BE2C (cell line): Measurements from ENCODE around the gene PPP2R5C.

Source experiments
- DNase-seq: peaks from one replicate; pipeline ENCODE4 v3.0.0-alpha.2; 2020
- H3K27me3 ChIP-seq: fragments of 250-450 bp; sonication (Bioruptor Pico); 2 replicates; pipeline ENCODE4 v1.5.1; 2020; ENCODE audit warnings: mild to moderate bottlenecking
- H3K36me3 ChIP-seq: fragments of 250-450 bp; sonication (Bioruptor Pico); 2 replicates; pipeline ENCODE4 v1.5.1; 2020; ENCODE audit warnings: mild to moderate bottlenecking
- H3K4me1 ChIP-seq: fragments of 250-450 bp; sonication (Bioruptor Pico); 2 replicates; pipeline ENCODE4 v1.5.1; 2020
- H3K4me3 ChIP-seq: 2 replicates; pipeline ENCODE4 v1.5.1; 2011; ENCODE audit warnings: low read depth, low read length
- H3K9me3 ChIP-seq: fragments of 250-450 bp; sonication (Bioruptor Pico); 2 replicates; pipeline ENCODE4 v1.5.1; 2020
- TF ChIP-seq, protein P1 (sequence below): IDR thresholded peaks from 2 replicates; pipeline ENCODE4 v1.5.1; 2012; ENCODE audit warnings: mild to moderate bottlenecking, low read depth, low read length

Gene PPP2R5C

DNA sequence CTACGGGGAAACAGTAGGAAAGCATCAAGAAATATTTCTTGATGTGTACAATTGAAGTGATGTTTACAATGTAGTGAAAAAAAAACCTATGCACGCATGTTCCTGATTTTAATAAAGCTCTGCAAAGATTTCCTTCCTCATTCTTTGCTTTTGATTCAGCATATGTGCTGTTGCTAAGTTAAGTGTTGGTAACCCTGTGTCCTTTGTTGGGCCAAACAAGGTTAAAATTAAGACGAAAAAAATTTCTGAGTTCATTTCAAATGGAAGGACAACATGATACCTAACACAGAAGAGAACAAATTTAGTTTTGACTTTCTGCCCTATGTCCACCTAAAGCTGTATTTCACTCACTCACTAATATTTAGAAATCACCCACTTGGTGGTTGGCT is 62.8 kb downstream of the PPP2R5C start:
- TF ChIP-seq, protein P1, sequence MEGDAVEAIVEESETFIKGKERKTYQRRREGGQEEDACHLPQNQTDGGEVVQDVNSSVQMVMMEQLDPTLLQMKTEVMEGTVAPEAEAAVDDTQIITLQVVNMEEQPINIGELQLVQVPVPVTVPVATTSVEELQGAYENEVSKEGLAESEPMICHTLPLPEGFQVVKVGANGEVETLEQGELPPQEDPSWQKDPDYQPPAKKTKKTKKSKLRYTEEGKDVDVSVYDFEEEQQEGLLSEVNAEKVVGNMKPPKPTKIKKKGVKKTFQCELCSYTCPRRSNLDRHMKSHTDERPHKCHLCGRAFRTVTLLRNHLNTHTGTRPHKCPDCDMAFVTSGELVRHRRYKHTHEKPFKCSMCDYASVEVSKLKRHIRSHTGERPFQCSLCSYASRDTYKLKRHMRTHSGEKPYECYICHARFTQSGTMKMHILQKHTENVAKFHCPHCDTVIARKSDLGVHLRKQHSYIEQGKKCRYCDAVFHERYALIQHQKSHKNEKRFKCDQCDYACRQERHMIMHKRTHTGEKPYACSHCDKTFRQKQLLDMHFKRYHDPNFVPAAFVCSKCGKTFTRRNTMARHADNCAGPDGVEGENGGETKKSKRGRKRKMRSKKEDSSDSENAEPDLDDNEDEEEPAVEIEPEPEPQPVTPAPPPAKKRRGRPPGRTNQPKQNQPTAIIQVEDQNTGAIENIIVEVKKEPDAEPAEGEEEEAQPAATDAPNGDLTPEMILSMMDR: no peak

DNA sequence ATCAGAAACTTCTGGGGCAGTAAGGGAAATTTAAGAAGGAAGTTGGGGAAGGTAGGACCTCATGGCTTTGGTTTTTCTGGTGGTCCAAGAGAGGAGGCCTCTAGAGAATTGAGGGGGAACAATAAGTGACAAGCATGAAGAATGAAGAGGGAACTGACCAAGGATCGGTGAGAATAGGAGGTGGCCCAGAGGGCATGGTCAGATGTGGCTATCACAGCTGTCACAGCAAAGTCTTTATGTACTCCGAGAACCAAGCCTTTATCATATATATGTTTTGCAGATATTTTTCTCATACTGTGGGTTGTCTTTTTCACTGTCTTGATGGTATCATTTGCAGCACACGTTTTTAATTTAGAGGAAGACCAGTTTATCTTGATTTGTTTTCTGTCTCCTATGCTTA is 64.3 kb downstream of the PPP2R5C start:
- no peaks in the 10 kb centered on the region for H3K27me3 ChIP-seq
- no peaks in the 10 kb centered on the region for H3K9me3 ChIP-seq
- no peak for DNase-seq
- H3K4me3 ChIP-seq: no peak overlapping the region
- peaks cover 34% of the 10 kb centered on the region for H3K4me1 ChIP-seq
- peaks cover 37% of the 10 kb centered on the region for H3K36me3 ChIP-seq
- TF ChIP-seq, protein P1: no peak

More for the DNA sequence above, 62.8 kb downstream of the PPP2R5C start:
- H3K27me3 ChIP-seq: no peaks in the 10 kb centered on the region
- H3K36me3 ChIP-seq: peaks cover 33% of the 10 kb centered on the region
- H3K4me3 ChIP-seq: no peak overlapping the region; the same call in 1 of the 2 replicates
- H3K4me1 ChIP-seq: peaks cover 29% of the 10 kb centered on the region
- DNase-seq: no peak
- no peaks in the 10 kb centered on the region for H3K9me3 ChIP-seq

DNA sequence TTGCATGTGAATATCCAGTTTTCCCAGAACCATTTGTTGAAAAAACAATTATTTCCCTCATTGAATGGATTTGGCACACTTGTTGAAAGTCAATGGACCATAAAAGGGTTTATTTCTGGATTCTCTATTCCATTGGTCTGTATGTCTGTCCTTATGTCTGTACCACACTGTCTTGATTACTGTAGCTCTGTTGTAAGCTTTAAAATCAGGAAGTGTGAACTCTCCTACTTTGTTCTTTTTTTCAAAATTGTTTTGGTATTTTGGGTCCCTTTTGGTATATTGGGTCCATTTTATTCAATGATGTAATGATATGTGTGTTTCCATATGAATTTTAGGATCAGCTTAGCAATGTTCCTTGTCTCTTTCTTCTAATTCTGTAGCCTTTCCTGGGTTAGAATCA is 64.8 kb downstream of the PPP2R5C start:
- TF ChIP-seq, protein P1: no peak
- H3K9me3 ChIP-seq: no peaks in the 10 kb centered on the region
- no peak for DNase-seq
- H3K27me3 ChIP-seq: no peaks in the 10 kb centered on the region
- no peak overlapping the region for H3K4me3 ChIP-seq
- peaks cover 36% of the 10 kb centered on the region for H3K4me1 ChIP-seq
- H3K36me3 ChIP-seq: peaks cover 42% of the 10 kb centered on the region

DNA sequence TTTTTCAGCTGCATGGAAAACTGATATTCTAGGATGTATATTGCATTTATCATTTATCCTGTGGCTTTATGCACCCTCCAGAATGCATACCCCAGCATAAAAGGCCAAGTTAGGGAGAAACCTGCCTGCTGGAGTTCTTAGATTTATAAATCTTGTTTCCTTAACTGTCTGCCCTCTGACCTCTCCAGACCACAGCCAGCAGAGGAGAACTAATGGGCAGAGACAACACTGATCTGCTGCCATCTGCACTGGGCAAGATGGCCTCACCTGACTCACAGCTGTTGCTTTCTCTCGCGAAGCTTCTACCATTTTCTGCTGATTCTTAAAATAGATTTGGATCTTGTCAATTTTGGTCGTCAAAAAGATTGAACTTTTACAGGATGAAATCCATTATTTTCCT is 65.8 kb downstream of the PPP2R5C start:
- DNase-seq: no peak
- no peaks in the 10 kb centered on the region for H3K9me3 ChIP-seq
- H3K36me3 ChIP-seq: peaks cover 50% of the 10 kb centered on the region
- H3K27me3 ChIP-seq: no peaks in the 10 kb centered on the region
- no peak overlapping the region for H3K4me3 ChIP-seq
- peaks cover 40% of the 10 kb centered on the region for H3K4me1 ChIP-seq
- TF ChIP-seq, protein P1: no peak

DNA sequence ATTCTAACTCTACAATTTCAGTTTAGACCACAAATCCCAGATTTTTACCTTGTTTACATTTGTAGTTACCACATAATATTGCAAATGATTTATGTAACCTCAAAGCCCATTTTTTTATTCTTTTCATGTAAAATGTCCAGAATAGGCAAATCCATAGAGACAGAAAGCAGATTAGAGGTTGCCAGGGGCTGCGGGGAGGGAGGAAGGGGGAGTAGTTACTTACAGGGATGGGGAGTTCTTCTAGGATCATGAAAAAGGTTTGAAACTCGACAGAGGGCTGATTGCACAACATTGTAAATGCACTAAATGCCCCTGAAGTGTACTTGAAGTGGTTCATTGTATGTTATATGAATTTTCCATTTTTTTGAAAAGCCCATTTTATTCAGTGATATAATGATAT is 66.5 kb downstream of the PPP2R5C start:
- DNase-seq: no peak
- peaks cover 58% of the 10 kb centered on the region for H3K36me3 ChIP-seq
- H3K9me3 ChIP-seq: no peaks in the 10 kb centered on the region
- H3K4me1 ChIP-seq: peaks cover 39% of the 10 kb centered on the region
- no peaks in the 10 kb centered on the region for H3K27me3 ChIP-seq
- H3K4me3 ChIP-seq: no peak overlapping the region
- TF ChIP-seq, protein P1: no peak

DNA sequence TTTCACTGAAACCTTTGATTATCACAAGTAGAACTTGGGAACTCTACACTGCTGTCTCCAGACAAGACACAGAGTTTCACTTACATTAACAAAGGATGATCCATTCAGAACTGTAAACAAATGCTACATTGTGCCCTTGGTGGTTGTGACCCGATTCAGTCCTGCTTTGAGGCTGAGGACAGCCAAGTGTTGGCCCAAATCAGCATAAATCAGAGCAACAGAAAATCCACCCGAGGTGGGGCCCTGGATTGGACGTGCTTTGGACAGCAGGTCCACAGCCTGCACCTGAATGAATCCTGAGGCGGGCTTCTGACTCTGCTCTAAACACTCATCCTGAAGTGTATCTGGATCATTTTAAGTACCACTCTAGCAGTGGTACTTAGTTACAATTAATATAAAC is 68.8 kb downstream of the PPP2R5C start:
- peaks cover 55% of the 10 kb centered on the region for H3K36me3 ChIP-seq
- DNase-seq: no peak
- TF ChIP-seq, protein P1: no peak

More for the DNA sequence above, 68.8 kb downstream of the PPP2R5C start:
- Histone ChIP-seq H3K27me3 (no peaks in the 10 kb centered on the region), H3K9me3 (no peaks in the 10 kb centered on the region), H3K4me1 (peaks cover 40% of the 10 kb centered on the region), H3K4me3 (no peak overlapping the region)
